Hepatocyte (in vitro differentiated cells): Measurements from ENCODE around the gene VGLL2.

ENCODE experiments used
- CTCF ChIP-seq: fragments of 200-600 bp; sonication (generic); IDR thresholded peaks from 2 replicates; pipeline ENCODE4 v1.5.1; 2016; ENCODE audit warnings: antibody characterized with exemption, mild to moderate bottlenecking; ENCODE audit not compliant: poor library complexity
- EZH2 ChIP-seq: fragments of 200-600 bp; sonication (generic); IDR thresholded peaks from 2 replicates; pipeline ENCODE4 v1.6.1; 2016; ENCODE audit warnings: antibody characterized with exemption, mild to moderate bottlenecking, borderline replicate concordance
- EZH2phosphoT487 ChIP-seq: fragments of 200-600 bp; sonication (generic); IDR thresholded peaks from one replicate; pipeline ENCODE4 v1.6.1; 2018; ENCODE audit warnings: antibody characterized with exemption, mild to moderate bottlenecking, low read depth, moderate library complexity; ENCODE audit not compliant: unreplicated experiment, severe bottlenecking

- no peak for TF ChIP-seq CTCF
- TF ChIP-seq EZH2phosphoT487, result no peak
- no peak for TF ChIP-seq EZH2
These were observed 38.0 kb downstream of the VGLL2 start for GRCh38 chr6:117303323-117303722.
